Lower lobe of right lung (tissue), 2 donors: Measurements from ENCODE around the gene PEX5L. TPM values are rescaled to one million over a fixed set of nuclear protein-coding genes. Genes with fewer than 3 reads are reported as not detected.

ENCODE experiments used
- ATAC-seq, 2 donors: fragments of 200-7000 bp; cut with Tn5 transposase; one replicate each; pipeline ENCODE4 v1.9.1; 2020 to 2022; ENCODE audit warnings: mild to moderate bottlenecking in 2 of 2, moderate library complexity in 2 of 2
- DNase-seq: peaks from one replicate; pipeline ENCODE4 v3.0.0-alpha.2; 2020
- H3K27ac ChIP-seq: fragments of 200-600 bp; one replicate; pipeline ENCODE4 v1.8.0; 2022
- H3K27me3 ChIP-seq: fragments of 200-600 bp; one replicate; pipeline ENCODE4 v1.8.0; 2022; ENCODE audit warnings: low read depth
- H3K36me3 ChIP-seq: fragments of 200-600 bp; one replicate; pipeline ENCODE4 v1.8.0; 2022; ENCODE audit warnings: mild to moderate bottlenecking
- H3K4me1 ChIP-seq: fragments of 200-600 bp; one replicate; pipeline ENCODE4 v1.8.0; 2022
- H3K4me3 ChIP-seq: fragments of 200-600 bp; one replicate; pipeline ENCODE4 v1.8.0; 2022; ENCODE audit warnings: mild to moderate bottlenecking
- H3K9me3 ChIP-seq: fragments of 200-600 bp; one replicate; pipeline ENCODE4 v1.8.0; 2022
- CTCF ChIP-seq: fragments of 200-600 bp; IDR thresholded peaks from one replicate; pipeline ENCODE4 v1.8.0; 2022; ENCODE audit warnings: antibody characterized with exemption, mild to moderate bottlenecking
- intact Hi-C: fragments of 100-400 bp; cut with DNase I; formaldehyde crosslinking; loops from one replicate; pipeline ENCODE4 v1.11.0; 2022
- total RNA-seq: library from RNA; stranded (reverse); fragmentation: NEBNext Ultra II Directional; extraction: Animal tissue kit (Norgen Biotek cat#: 25700); gene quantifications from one replicate; pipeline ENCODE4 v1.2.1, GENCODE V29; 2021
- donor health status: DM: no; HTN: yes; CAD: no; lungs with severe emphysema.

The PEX5L gene
- total RNA-seq, 1 donor from 2014 or later: not detected

DNA sequence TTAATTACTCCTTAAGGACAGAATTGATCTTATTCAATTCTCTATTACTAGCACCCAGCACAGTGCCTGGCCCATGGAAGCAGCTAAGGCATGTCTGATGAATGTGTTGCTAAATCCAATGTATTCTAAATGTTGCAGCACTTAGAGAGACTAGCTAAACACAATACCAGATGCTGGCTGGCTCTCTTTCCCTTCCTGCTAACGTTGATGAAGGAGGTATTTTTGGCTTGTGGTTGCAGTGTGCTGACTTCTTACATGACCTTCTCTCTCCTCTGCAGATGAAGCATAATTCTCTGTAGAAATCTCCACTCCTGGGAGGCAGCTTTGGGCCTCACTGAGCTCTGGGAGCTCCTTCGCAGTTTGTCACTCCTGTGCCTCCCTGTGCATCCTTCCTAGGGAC, 183.6 kb downstream of the PEX5L start:
- intact Hi-C loops: no loop called here
- ATAC-seq: no peak

GRCh38 chr3:179852142-179852905, 184.4 kb downstream of the PEX5L start:
- no peaks in the 10 kb centered on the region for H3K36me3 ChIP-seq
- ATAC-seq (peak; percentile 67 to 82), DNase-seq (no peak)
- TF ChIP-seq CTCF: no peak
- H3K4me1 ChIP-seq: no peaks in the 10 kb centered on the region
- intact Hi-C loops: no loop called here
- no peak overlapping the region for H3K4me3 ChIP-seq
- H3K27ac ChIP-seq: no peak overlapping the region
- H3K9me3 ChIP-seq: no peaks in the 10 kb centered on the region
- no peaks in the 10 kb centered on the region for H3K27me3 ChIP-seq

More for the DNA sequence above, 183.6 kb downstream of the PEX5L start:
- no peak overlapping the region for H3K27ac ChIP-seq
- no peaks in the 10 kb centered on the region for H3K27me3 ChIP-seq
- no peaks in the 10 kb centered on the region for H3K4me1 ChIP-seq
- no peak for TF ChIP-seq CTCF
- H3K9me3 ChIP-seq: no peaks in the 10 kb centered on the region
- H3K36me3 ChIP-seq: no peaks in the 10 kb centered on the region
- no peak overlapping the region for H3K4me3 ChIP-seq
- DNase-seq: no peak

GRCh38 chr3:179848711-179849110, 188.0 kb downstream of the PEX5L start:
- no peak overlapping the region for H3K27ac ChIP-seq
- no peaks in the 10 kb centered on the region for H3K4me1 ChIP-seq
- H3K4me3 ChIP-seq: no peak overlapping the region
- no peaks in the 10 kb centered on the region for H3K9me3 ChIP-seq
- H3K36me3 ChIP-seq: no peaks in the 10 kb centered on the region
- H3K27me3 ChIP-seq: no peaks in the 10 kb centered on the region
- no peak for TF ChIP-seq CTCF
- intact Hi-C loops: no loop called here
- ATAC-seq (no peak), DNase-seq (no peak)

GRCh38 chr3:179842061-179842460, 194.7 kb downstream of the PEX5L start:
- no peak overlapping the region for H3K4me3 ChIP-seq
- no peaks in the 10 kb centered on the region for H3K36me3 ChIP-seq
- no peaks in the 10 kb centered on the region for H3K27me3 ChIP-seq
- no peaks in the 10 kb centered on the region for H3K9me3 ChIP-seq
- intact Hi-C loops: no loop called here
- no peak for TF ChIP-seq CTCF
- ATAC-seq: no peak
- no peak overlapping the region for H3K27ac ChIP-seq
- DNase-seq: no peak
- no peaks in the 10 kb centered on the region for H3K4me1 ChIP-seq

GRCh38 chr3:179840985-179841384, 195.8 kb downstream of the PEX5L start:
- no peak for ATAC-seq
- no peaks in the 10 kb centered on the region for H3K27me3 ChIP-seq
- no peak for TF ChIP-seq CTCF
- DNase-seq: no peak
- no peaks in the 10 kb centered on the region for H3K36me3 ChIP-seq
- H3K27ac ChIP-seq: no peak overlapping the region
- no peak overlapping the region for H3K4me3 ChIP-seq
- intact Hi-C loops: no loop called here
- no peaks in the 10 kb centered on the region for H3K9me3 ChIP-seq
- no peaks in the 10 kb centered on the region for H3K4me1 ChIP-seq
